Measurements from ENCODE around the gene INPP5D.
"Not testable (repeated sequence)": the region's sequence is repeated elsewhere in the genome, so short reads cannot be mapped to it uniquely, and the experiment has no call there.

Gene INPP5D

GRCh38 chr2:233017947-233018346, 42.2 kb upstream of the INPP5D start:
- no peak for ATAC-seq
- TF ChIP-seq BACH2 (CRISPR knock-in tag; IDR thresholded peaks at IDR 0.05; ENCODE audit: borderline replicate concordance) (no peak), TSHZ2 (CRISPR knock-in tag; IDR thresholded peaks at IDR 0.05) (no peak), ISL1 (CRISPR knock-in tag; IDR thresholded peaks at IDR 0.05) (no peak), ZNF70 (CRISPR knock-in tag; IDR thresholded peaks at IDR 0.05) (no peak), POU6F1 (CRISPR knock-in tag; IDR thresholded peaks at IDR 0.05; ENCODE audit: borderline replicate concordance, low read depth) (no peak), ZFP30 (CRISPR knock-in tag; IDR thresholded peaks at IDR 0.05) (no peak), CSRNP3 (CRISPR knock-in tag; IDR thresholded peaks at IDR 0.05) (no peak), RARB (CRISPR knock-in tag; IDR thresholded peaks at IDR 0.05) (no peak), OSR1 (CRISPR knock-in tag; IDR thresholded peaks at IDR 0.05) (no peak), ARNTL (CRISPR knock-in tag; IDR thresholded peaks at IDR 0.05; ENCODE audit: borderline replicate concordance, low read depth) (no peak), PPARA (CRISPR knock-in tag; IDR thresholded peaks at IDR 0.05; ENCODE audit: borderline replicate concordance) (no peak), CREB5 (CRISPR knock-in tag; IDR thresholded peaks at IDR 0.05; ENCODE audit: low read depth) (no peak), SNAI2 (CRISPR knock-in tag; IDR thresholded peaks at IDR 0.05) (no peak), ZNF8 (CRISPR knock-in tag; IDR thresholded peaks at IDR 0.05) (no peak), ESRRG (CRISPR knock-in tag; IDR thresholded peaks at IDR 0.05) (no peak)

- not testable (repeated sequence) for ATAC-seq
Observed at GRCh38 chr2:233019610-233020009, 40.5 kb upstream of the INPP5D start.

GRCh38 chr2:233020454-233020853, 39.7 kb upstream of the INPP5D start:
- TF ChIP-seq SNAI2 (CRISPR knock-in tag; IDR thresholded peaks at IDR 0.05) (no peak), ARNTL (CRISPR knock-in tag; IDR thresholded peaks at IDR 0.05; ENCODE audit: borderline replicate concordance, low read depth) (no peak), ZNF565 (CRISPR knock-in tag; conservative IDR thresholded peaks at IDR 0.05; ENCODE audit: low read depth) (no peak), OSR1 (CRISPR knock-in tag; IDR thresholded peaks at IDR 0.05) (no peak), PATZ1 (CRISPR knock-in tag; IDR thresholded peaks at IDR 0.05; ENCODE audit: borderline replicate concordance) (no peak), CSRNP3 (CRISPR knock-in tag; IDR thresholded peaks at IDR 0.05) (no peak), GLIS3 (CRISPR knock-in tag; IDR thresholded peaks at IDR 0.05) (no peak), ESRRG (CRISPR knock-in tag; IDR thresholded peaks at IDR 0.05) (no peak), CSDC2 (CRISPR knock-in tag; IDR thresholded peaks at IDR 0.05) (no peak)
- ATAC-seq: no peak

Measured in SK-N-SH treated with all-trans-retinoic acid at 6 μM for 48 hours (cell line).